Activated CD4-positive, alpha-beta T cell treated with anti-CD3 and anti-CD28 coated beads for 36 hours (primary cell): Measurements from ENCODE around the gene BTRC. TPM values are rescaled to one million over a fixed set of nuclear protein-coding genes. Genes with fewer than 3 reads are reported as not detected.
"Not testable (repeated sequence)": the region's sequence is repeated elsewhere in the genome, so short reads cannot be mapped to it uniquely, and the experiment has no call there.

Source experiments
- ATAC-seq: fragments of 200-7000 bp; cut with Tn5 transposase; one replicate; pipeline ENCODE4 v1.10.0; 2021; ENCODE audit warnings: mild to moderate bottlenecking, moderate library complexity
- CTCF ChIA-PET: fragments of 350-600 bp; sonication (Branson Sonifier 250); formaldehyde crosslinking; loops from one replicate; lab custom pipeline; 2021; ENCODE audit warnings: antibody characterized with exemption; lab: Charles Lee
- POLR2A ChIA-PET: fragments of 350-600 bp; sonication (Branson Sonifier 250); formaldehyde crosslinking; loops from one replicate; lab custom pipeline; 2021; ENCODE audit warnings: antibody characterized with exemption, inconsistent platforms; lab: Charles Lee
- DNase-seq: peaks from one replicate; pipeline ENCODE4 v3.0.0-alpha.2; 2020
- H3K27ac Mint-ChIP-seq: one replicate; pipeline ENCODE4 v1.8.0; 2021; ENCODE audit warnings: mixed read lengths
- H3K27me3 Mint-ChIP-seq: one replicate; pipeline ENCODE4 v1.8.0; 2021; ENCODE audit warnings: mixed read lengths
- H3K36me3 Mint-ChIP-seq: one replicate; pipeline ENCODE4 v1.8.0; 2021; ENCODE audit warnings: low read depth, mixed read lengths
- H3K4me1 Mint-ChIP-seq: one replicate; pipeline ENCODE4 v1.8.0; 2021; ENCODE audit warnings: mixed read lengths
- H3K4me3 Mint-ChIP-seq: one replicate; pipeline ENCODE4 v1.8.0; 2021; ENCODE audit warnings: mild to moderate bottlenecking, moderate library complexity, mixed read lengths
- H3K9me3 Mint-ChIP-seq: one replicate; pipeline ENCODE4 v1.8.0; 2021; ENCODE audit warnings: low read depth, mixed read lengths
- intact Hi-C, 2 experiments: fragments of 100-400 bp; cut with DNase I in 1 of 2; cut with micrococcal nuclease in 1 of 2; formaldehyde crosslinking; loops; one replicate each; pipeline versions ENCODE4 v1.14.2 to v1.15.1; 2022 to 2024; cut with DNase I, micrococcal nuclease
- total RNA-seq, 2 experiments: library from RNA; stranded (reverse); gene quantifications; one replicate each; pipeline ENCODE4 v1.2.3, GENCODE V29; 2021

BTRC gene
- total RNA-seq, 2 experiments from 2014 or later: 15.5 to 18.7 TPM

DNA sequence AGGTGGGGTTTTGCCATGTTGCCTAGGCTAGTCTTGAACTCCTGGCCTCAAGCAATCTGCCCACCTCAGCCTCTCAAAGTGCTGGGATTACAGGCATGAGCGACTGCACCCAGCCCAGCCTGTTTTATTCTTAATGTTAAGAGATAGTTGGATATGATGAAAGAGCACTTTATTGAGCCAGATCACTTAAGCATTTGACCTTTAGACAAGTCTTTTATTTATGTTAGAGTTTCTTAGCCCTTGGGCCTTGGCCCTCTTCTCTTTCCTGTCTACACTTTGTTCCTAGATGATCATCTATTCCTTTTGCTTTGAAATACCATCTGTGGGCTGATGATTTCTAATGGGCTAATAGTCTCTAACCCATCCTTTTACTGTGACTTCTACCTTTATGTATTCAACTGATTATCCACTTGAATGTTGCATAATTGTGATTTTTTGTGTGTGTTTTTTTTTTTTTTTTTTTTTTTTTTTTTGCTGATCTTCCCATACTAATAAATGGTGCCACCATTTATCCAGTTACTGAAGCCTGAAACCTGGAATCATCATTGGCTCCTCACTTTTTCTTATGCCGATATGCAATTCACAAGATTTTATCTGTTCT lies 34.8 kb downstream of the BTRC start:
- ChIA-PET CTCF (interaction anchor here (0.6 kb wide), 1 partner anchor 142 kb away, joined by 3 read pairs; no protein-coding TSS in a partner anchor), POLR2A (no interaction called here)
- intact Hi-C loops: no loop called here
- H3K36me3 Mint-ChIP-seq: peaks cover 6% of the 10 kb centered on the region
- H3K4me1 Mint-ChIP-seq: peaks cover 5% of the 10 kb centered on the region
- H3K4me3 Mint-ChIP-seq: no peak overlapping the region
- no peak for ATAC-seq
- H3K27ac Mint-ChIP-seq: no peak overlapping the region
- no peak for DNase-seq
- H3K9me3 Mint-ChIP-seq: no peaks in the 10 kb centered on the region
- no peaks in the 10 kb centered on the region for H3K27me3 Mint-ChIP-seq

DNA sequence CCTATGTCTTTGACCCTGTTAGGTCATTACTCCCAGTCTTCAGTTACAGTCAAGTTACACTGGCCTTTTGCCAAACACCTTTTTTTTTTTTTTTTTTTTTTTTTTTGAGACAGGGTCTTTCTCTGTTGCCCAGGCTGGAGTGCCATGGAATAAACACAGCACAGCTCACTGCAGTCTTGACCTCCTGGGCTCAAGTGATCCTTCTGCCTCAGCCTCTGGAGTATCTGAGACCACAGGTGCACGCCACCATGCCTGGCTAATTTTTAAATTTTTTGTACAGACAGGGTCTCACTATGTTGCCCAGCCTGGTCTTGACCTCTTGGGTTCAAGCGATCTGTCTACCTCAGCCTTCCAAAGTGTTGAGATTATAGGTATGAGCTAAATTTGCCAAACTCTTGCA lies 35.6 kb downstream of the BTRC start:
- H3K27ac Mint-ChIP-seq, CTCF ChIA-PET, H3K27me3 Mint-ChIP-seq, POLR2A ChIA-PET, H3K4me3 Mint-ChIP-seq, intact Hi-C loops, H3K36me3 Mint-ChIP-seq, H3K4me1 Mint-ChIP-seq, H3K9me3 Mint-ChIP-seq, DNase-seq, ATAC-seq: not testable (repeated sequence)

DNA sequence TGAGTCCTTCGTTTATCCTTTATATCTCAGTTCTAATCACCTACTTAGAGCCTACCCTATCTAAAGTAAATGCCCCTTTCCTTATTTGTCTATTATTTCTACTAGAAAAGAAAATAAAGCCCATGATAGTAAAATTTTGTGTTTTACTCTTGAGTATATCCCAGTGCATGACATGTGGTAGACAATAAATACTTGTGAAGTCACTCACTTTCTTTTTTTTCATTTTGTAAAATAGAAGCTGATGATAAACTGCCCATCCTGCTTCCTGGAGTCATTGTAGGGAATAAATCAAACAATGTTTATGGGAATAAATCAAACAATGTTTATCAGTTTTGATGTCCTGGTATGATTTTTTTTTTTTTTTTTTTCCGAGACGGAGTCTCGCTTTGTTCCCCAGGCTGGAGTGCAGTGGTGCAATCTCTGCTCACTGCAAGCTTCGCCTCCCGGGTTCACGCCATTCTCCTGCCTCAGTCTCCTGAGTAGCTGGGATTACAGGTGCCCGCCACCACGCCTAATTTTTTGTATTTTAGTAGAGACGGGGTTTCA lies 36.1 kb downstream of the BTRC start:
- DNase-seq (no peak), ATAC-seq (no peak)
- peaks cover 6% of the 10 kb centered on the region for H3K36me3 Mint-ChIP-seq
- ChIA-PET CTCF (interaction anchor here (0.7 kb wide), 1 partner anchor 248 kb away, joined by 3 read pairs; no protein-coding TSS in a partner anchor), POLR2A (no interaction called here)
- H3K27ac Mint-ChIP-seq: no peak overlapping the region
- no peaks in the 10 kb centered on the region for H3K27me3 Mint-ChIP-seq
- H3K4me3 Mint-ChIP-seq: no peak overlapping the region
- H3K4me1 Mint-ChIP-seq: peaks cover 5% of the 10 kb centered on the region
- H3K9me3 Mint-ChIP-seq: no peaks in the 10 kb centered on the region
- intact Hi-C loops: no loop called here

DNA sequence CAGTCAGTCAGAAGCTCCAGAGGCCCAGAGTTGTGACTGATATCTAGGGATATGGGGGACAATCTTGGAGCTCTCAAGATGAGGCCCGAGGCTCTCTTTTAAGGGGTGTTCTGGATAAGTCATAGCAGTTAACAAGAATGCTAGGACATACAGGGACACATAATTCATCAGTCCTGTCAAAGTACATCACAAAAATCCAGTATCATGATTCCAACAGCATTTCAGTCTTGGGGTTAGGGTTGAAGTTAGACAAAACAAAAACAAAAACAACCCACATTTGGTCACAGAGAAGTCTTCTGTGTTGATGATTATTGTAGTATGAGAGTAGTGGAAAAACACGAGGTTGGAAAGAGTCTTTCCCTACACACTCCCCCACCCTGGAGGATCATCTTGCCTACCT lies 39.4 kb downstream of the BTRC start:
- H3K9me3 Mint-ChIP-seq: no peaks in the 10 kb centered on the region

DNA sequence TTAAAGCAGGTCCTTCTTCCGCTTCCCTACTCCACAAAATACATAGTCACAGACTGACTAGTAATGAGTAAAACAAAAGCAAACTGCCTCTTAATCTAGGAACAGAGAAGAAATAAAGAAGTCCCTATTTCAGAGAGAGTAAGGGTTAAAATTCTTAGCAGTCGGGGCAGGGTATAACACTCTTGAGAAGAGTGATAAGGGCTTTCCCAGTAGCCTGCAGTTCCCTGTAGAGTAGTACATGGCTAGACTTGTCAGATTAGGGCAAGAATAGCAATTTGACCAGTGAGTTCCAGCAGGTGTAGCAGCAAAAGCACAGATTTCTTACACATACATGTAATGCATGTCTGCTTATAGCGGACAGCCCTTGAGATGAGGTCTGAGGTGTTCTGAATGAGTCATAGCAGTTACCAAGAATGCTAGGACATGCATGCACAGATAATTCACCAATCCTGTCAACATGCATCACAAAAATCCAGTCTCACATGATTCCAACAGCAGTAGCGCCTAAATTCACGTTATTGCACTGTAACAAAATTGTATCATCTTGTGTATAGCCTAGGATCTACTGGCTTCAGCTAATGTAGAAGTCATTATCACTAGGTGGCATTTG lies 40.7 kb downstream of the BTRC start:
- POLR2A ChIA-PET: no interaction called here
- Mint-ChIP-seq H3K9me3 (no peaks in the 10 kb centered on the region), H3K27ac (no peak overlapping the region), H3K27me3 (no peaks in the 10 kb centered on the region), H3K4me3 (no peak overlapping the region), H3K36me3 (peaks cover 3% of the 10 kb centered on the region), H3K4me1 (peaks cover 21% of the 10 kb centered on the region)
- CTCF ChIA-PET: interaction anchor here (0.6 kb wide), 1 partner anchor 38 kb away, joined by 3 read pairs; no protein-coding TSS in a partner anchor
- intact Hi-C loops: no loop called here
- ATAC-seq: no peak
- no peak for DNase-seq

More for the DNA sequence above, 39.4 kb downstream of the BTRC start:
- ChIA-PET POLR2A (no interaction called here), CTCF (interaction anchor here (0.7 kb wide), 1 partner anchor 113 kb away, joined by 3 read pairs; no protein-coding TSS in a partner anchor)
- Mint-ChIP-seq H3K4me3 (no peak overlapping the region), H3K36me3 (peaks cover 7% of the 10 kb centered on the region), H3K27me3 (no peaks in the 10 kb centered on the region), H3K27ac (no peak overlapping the region), H3K4me1 (peaks cover 23% of the 10 kb centered on the region)
- intact Hi-C loops: no loop called here
- ATAC-seq (no peak), DNase-seq (no peak)

DNA sequence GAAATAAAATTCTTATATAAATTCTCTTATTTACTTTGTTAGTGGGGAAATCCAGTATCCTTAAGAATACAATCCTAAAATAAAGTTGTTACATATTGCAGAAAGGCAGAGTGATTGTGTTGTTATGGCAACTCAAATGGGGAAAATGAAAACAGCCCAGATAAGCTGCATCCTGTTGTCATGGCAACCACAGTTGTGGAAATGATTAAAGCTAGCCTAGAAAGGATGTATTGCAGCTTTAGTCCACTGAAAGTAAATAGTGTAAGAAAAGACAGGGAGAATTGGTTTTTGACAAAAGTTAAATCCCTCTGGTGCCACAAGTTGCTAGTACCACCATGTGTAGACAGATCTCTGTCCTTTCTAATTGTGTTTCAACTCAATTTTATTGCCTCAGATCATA lies 43.2 kb downstream of the BTRC start:
- intact Hi-C loops: no loop called here
- POLR2A ChIA-PET: no interaction called here

DNA sequence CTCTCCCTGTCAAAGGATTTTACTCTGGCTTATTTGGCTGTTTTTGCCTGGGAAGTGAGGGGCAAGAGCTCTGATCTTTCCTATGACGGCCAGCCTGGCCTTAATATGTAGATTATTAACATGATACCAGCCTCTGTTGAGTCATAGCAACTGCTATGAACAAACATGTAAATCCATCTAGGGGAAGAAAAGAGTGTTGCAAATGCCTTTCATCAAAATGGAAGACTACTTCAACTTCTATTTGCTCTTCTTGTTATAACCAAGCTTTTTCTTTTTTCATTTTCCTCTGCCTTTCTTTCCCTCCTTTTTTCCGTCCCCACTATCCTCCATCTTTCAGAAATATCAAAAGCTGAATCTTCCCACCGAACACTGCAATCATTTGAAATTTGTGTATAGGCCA lies 46.6 kb downstream of the BTRC start:
- intact Hi-C loops: no loop called here
- Mint-ChIP-seq H3K4me1 (peaks cover 18% of the 10 kb centered on the region), H3K36me3 (peaks cover 3% of the 10 kb centered on the region), H3K9me3 (no peaks in the 10 kb centered on the region), H3K27me3 (no peaks in the 10 kb centered on the region), H3K4me3 (no peak overlapping the region), H3K27ac (no peak overlapping the region)
- ATAC-seq (no peak), DNase-seq (no peak)
- ChIA-PET POLR2A (no interaction called here), CTCF (interaction anchor here (0.6 to 0.9 kb wide), 2 partner anchors 43 to 330 kb away, joined by 4 to 5 read pairs; no protein-coding TSS in a partner anchor)

More for the DNA sequence above, 43.2 kb downstream of the BTRC start:
- peak; percentile 69 for ATAC-seq
- peak; percentile 30 for DNase-seq
- no peak overlapping the region for H3K27ac Mint-ChIP-seq
- no peak overlapping the region for H3K4me3 Mint-ChIP-seq
- H3K4me1 Mint-ChIP-seq: peaks cover 21% of the 10 kb centered on the region
- H3K36me3 Mint-ChIP-seq: peaks cover 3% of the 10 kb centered on the region
- H3K27me3 Mint-ChIP-seq: no peaks in the 10 kb centered on the region
- H3K9me3 Mint-ChIP-seq: no peaks in the 10 kb centered on the region
- CTCF ChIA-PET: interaction anchor here (0.7 to 1.5 kb wide), 3 partner anchors 9 to 95 kb away, joined by 3 to 4 read pairs (median 3); no protein-coding TSS in a partner anchor

DNA sequence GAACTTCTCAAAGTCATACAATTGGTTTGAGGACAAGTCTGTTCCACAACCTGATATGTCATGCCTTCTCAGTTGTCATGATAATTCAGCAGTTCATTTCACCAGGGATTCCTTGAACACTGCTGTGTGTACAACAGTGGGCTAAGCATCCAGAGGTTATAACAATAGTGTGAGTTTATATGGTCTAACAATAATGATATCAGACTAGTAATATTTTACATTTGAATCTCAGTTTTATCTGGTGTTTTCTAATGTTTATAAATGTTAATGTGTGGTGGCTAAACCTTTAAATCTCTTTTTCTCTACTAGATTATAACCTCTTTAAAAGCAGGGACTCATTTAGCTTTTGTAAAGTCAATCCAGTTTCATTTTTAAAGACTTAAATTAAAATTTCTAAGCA lies 48.7 kb downstream of the BTRC start:
- H3K27ac Mint-ChIP-seq: no peak overlapping the region
- H3K4me3 Mint-ChIP-seq: no peak overlapping the region
- ChIA-PET POLR2A (no interaction called here), CTCF (interaction anchor here (0.6 to 0.8 kb wide), 4 partner anchors 41 to 581 kb away, joined by 3 read pairs; no protein-coding TSS in a partner anchor)
- peaks cover 3% of the 10 kb centered on the region for H3K36me3 Mint-ChIP-seq
- no peak for ATAC-seq
- intact Hi-C loops: no loop called here
- peaks cover 2% of the 10 kb centered on the region for H3K4me1 Mint-ChIP-seq
- H3K9me3 Mint-ChIP-seq: no peaks in the 10 kb centered on the region
- H3K27me3 Mint-ChIP-seq: no peaks in the 10 kb centered on the region
- no peak for DNase-seq

DNA sequence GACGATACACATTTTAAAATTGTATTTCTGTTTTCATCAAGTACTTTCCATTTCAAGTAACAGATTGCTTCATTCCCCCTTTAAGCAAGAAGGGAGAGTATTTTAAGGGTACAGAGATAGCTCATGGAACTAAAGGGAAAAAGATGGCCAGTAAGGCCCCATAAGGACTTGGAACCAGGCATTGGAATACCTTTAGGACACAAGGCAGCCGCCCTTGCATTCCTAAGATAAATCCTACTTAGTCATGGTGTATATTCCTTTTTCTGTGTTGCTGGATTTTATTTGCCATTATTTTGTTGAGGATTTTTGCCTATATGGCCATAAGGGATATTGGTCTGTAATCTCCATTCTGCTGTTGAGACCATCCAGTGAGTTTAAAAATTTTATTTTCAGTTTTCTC lies 49.2 kb downstream of the BTRC start:
- intact Hi-C loops: no loop called here
- Mint-ChIP-seq H3K4me1 (no peaks in the 10 kb centered on the region), H3K27me3 (no peaks in the 10 kb centered on the region), H3K27ac (no peak overlapping the region), H3K36me3 (peaks cover 2% of the 10 kb centered on the region), H3K4me3 (no peak overlapping the region), H3K9me3 (no peaks in the 10 kb centered on the region)
- CTCF ChIA-PET: interaction anchor here (0.7 to 1.0 kb wide), 4 partner anchors 41 to 251 kb away, joined by 3 to 4 read pairs (median 3); no protein-coding TSS in a partner anchor
- no peak for ATAC-seq
- POLR2A ChIA-PET: no interaction called here
- DNase-seq: no peak

DNA sequence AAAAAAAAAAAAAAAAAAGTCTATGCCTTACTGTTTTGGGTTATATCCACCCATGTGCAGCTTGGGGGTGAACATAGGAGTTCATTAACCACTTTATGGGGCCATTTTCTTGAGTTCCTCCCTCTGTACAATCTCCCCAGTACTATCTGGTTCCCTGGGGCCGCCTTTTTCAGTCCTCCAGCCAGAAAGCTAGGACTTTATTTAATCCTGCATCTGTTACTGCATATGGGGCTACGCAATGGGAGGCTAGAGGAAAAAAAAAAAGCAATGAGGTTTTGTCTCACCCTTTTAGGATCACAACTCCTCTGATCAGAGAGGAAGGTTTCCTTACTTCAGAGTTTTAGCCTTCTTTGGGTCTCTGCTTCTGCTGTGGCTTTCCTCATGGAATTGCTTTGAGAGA lies 51.0 kb downstream of the BTRC start:
- Mint-ChIP-seq H3K4me3 (no peak overlapping the region), H3K36me3 (peaks cover 8% of the 10 kb centered on the region), H3K27ac (no peak overlapping the region), H3K27me3 (no peaks in the 10 kb centered on the region), H3K4me1 (no peaks in the 10 kb centered on the region), H3K9me3 (no peaks in the 10 kb centered on the region)
- ATAC-seq: no peak
- ChIA-PET POLR2A (no interaction called here), CTCF (interaction anchor here (0.8 to 1.3 kb wide), 2 partner anchors 18 to 39 kb away, joined by 3 to 4 read pairs; no protein-coding TSS in a partner anchor)
- DNase-seq: no peak
- intact Hi-C loops: no loop called here

DNA sequence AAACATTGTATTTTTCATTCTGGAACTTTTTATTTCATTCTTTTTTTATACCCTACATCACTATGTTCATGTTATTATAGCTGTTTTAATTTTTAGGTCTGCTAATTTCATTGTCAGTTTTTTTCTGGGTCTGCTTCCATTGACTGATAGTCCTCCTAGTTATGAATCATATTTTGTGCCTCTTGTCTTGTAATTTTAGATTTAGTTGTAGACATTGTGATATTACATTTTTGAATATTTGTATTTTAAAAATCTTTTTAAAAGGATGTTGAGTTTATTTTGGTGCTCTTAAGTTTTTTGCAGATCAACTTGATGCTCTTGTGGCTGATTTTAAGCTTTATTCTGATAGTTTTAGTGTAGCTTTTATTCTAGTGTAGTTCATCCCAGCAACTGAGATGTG lies 57.6 kb downstream of the BTRC start:
- DNase-seq: no peak
- intact Hi-C loops: no loop called here
- H3K4me1 Mint-ChIP-seq: peaks cover 3% of the 10 kb centered on the region

More for the DNA sequence above, 57.6 kb downstream of the BTRC start:
- Mint-ChIP-seq H3K36me3 (peaks cover 19% of the 10 kb centered on the region), H3K27ac (no peak overlapping the region), H3K27me3 (no peaks in the 10 kb centered on the region), H3K9me3 (peaks cover 7% of the 10 kb centered on the region), H3K4me3 (no peak overlapping the region)
- CTCF ChIA-PET: interaction anchor here (0.6 kb wide), 1 partner anchor 54 kb away, joined by 3 read pairs; no protein-coding TSS in a partner anchor
- no peak for ATAC-seq
- POLR2A ChIA-PET: no interaction called here
